ENCODE results near the gene MAD2L2.

The MAD2L2 gene

DNA sequence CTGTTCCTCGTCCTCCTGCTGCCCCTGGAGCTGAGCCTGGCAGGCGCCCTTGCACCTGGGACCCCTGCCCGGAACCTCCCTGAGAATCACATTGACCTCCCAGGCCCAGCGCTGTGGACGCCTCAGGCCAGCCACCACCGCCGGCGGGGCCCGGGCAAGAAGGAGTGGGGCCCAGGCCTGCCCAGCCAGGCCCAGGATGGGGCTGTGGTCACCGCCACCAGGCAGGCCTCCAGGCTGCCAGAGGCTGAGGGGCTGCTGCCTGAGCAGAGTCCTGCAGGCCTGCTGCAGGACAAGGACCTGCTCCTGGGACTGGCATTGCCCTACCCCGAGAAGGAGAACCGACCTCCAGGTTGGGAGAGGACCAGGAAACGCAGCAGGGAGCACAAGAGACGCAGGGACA is 25.3 kb upstream of the MAD2L2 start:
- no peak for DNase-seq (ENCODE audit: low read depth)
- TF ChIP-seq, protein P1, sequence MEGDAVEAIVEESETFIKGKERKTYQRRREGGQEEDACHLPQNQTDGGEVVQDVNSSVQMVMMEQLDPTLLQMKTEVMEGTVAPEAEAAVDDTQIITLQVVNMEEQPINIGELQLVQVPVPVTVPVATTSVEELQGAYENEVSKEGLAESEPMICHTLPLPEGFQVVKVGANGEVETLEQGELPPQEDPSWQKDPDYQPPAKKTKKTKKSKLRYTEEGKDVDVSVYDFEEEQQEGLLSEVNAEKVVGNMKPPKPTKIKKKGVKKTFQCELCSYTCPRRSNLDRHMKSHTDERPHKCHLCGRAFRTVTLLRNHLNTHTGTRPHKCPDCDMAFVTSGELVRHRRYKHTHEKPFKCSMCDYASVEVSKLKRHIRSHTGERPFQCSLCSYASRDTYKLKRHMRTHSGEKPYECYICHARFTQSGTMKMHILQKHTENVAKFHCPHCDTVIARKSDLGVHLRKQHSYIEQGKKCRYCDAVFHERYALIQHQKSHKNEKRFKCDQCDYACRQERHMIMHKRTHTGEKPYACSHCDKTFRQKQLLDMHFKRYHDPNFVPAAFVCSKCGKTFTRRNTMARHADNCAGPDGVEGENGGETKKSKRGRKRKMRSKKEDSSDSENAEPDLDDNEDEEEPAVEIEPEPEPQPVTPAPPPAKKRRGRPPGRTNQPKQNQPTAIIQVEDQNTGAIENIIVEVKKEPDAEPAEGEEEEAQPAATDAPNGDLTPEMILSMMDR (IDR thresholded peaks at IDR 0.05; ENCODE audit: control insufficient read depth, insufficient read depth, low read depth, low read length, missing control alignments) = no peak
- no peak overlapping the region for H3K4me3 ChIP-seq (ENCODE audit: control insufficient read depth, low read depth, low read length)

DNA sequence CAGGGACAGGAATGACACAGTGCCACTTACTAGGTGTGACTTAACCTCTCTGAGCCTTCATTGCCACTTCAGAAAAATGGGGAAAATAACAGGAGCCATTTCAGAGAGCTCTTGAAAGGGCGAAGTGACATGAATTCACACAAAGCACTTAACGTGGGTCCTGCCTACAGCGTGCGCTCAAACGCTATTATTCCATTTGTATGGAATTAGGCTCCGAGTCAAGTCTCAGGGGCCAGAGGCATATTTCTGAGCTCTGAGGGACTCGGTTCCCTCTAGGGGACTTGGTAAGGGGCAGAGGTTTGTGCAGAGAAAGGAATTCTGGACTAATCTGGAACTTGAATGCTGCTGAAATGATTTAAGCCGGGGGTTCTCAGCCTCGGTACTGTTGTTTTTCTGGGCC is 24.6 kb upstream of the MAD2L2 start:
- no peak overlapping the region for H3K4me3 ChIP-seq (ENCODE audit: control insufficient read depth, low read depth, low read length)
- no peak for DNase-seq (ENCODE audit: low read depth)
- TF ChIP-seq, protein P1 (IDR thresholded peaks at IDR 0.05; ENCODE audit: control insufficient read depth, insufficient read depth, low read depth, low read length, missing control alignments) = no peak

DNA sequence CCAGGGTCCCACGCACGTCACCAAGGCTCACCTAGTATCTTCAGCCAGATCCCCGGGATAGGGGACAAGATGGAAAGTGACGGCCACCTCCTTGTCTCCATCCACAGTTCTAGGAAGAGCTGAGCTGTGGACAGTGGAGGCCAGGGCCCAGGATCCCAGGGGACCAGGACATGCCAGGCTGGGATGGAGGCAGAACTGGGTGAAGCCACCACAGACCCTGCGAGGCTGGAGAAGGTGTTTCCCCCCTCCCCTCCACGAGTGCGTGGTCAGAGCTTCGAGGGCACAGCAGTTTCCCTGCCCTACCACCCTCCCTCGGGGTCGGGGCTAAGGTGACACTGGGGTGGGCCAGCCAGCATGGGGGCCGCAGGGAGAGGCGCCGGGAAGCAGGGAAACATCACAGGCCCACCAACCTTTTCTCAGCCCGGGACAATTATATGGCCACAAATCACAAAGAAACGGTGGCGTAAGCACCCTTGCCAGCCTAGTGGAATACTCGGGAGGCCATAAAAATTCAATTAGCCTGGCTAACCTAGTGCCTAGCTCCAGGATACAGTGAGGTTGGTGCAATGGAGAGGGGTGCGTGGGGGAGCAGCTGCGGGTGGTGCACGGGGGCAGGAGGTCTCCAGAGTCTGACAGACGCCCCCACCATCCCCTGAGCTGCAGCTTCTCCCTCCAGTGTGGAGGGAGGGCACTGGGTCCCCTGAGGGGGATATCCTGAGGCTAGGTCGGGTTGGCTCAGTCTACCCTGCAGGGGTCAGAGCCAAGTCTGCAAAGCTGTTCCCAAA is 23.9 kb upstream of the MAD2L2 start:
- TF ChIP-seq, protein P1 (IDR thresholded peaks at IDR 0.05; ENCODE audit: control insufficient read depth, insufficient read depth, low read depth, low read length, missing control alignments) = no peak
- no peak overlapping the region for H3K4me3 ChIP-seq (ENCODE audit: control insufficient read depth, low read depth, low read length)
- no peak for DNase-seq (ENCODE audit: low read depth)

DNA sequence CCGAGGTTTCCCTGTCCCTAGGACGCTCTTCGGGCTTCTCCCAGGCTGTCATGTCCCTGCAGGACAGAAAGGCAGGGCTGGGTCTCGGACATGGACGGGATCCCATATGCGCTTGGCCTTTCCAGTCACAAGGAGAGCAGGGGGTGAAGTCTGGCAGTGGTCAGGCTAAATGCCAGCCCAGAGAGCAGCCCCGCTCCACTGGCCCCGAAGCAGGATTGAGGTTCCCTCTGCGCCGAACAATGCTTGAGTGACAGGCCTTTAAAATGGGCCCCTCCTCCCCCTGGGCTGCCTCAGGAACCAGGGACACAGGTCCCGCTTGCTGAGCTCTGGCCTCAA is 23.2 kb upstream of the MAD2L2 start:
- no peak for DNase-seq (ENCODE audit: low read depth)
- TF ChIP-seq, protein P1 (IDR thresholded peaks at IDR 0.05; ENCODE audit: control insufficient read depth, insufficient read depth, low read depth, low read length, missing control alignments) = no peak
- no peak overlapping the region for H3K4me3 ChIP-seq (ENCODE audit: control insufficient read depth, low read depth, low read length)

DNA sequence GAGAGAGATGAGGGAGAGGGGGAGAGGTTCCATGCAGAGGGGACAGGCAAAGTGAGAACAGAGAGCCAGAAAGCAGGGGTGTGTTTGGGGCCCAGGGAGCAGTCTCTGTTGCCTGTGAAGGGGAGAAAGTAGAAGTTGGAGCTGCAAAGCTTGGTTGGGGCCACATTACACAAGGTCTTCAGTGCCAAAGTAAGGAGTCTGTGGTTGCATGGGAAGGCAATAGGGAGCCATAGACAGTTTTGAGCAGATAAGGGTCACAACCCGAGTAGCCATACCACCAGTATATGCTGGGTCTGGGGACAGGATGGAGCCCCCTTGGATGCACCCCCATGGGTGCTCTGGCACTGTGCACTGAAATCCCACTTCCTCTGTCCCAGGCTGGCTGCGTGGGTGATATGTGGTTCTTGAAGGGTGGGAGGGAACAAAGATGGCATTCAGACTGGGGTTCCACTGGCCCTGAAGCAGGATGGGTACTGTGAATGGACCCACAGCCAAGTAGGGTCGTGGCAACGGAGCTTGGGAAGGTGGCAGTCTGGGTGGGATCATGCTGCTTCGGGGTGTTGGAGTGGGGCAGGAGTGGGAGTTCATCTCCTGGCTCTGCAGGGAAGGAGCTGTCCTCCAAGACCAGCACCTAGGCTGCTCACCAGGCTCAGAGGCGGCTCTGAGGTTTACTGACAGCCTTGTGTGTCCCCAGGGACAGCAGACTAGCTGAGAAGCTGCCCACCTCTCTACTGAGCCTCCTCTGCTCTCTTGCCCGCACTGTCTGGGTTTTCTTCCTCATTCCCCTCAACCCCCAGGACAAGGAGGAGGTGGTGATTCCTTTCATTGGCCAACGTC is 22.6 kb upstream of the MAD2L2 start:
- DNase-seq (ENCODE audit: low read depth) = no peak
- no peak overlapping the region for H3K4me3 ChIP-seq (ENCODE audit: control insufficient read depth, low read depth, low read length)
- TF ChIP-seq, protein P1 (IDR thresholded peaks at IDR 0.05; ENCODE audit: control insufficient read depth, insufficient read depth, low read depth, low read length, missing control alignments) = no peak

DNA sequence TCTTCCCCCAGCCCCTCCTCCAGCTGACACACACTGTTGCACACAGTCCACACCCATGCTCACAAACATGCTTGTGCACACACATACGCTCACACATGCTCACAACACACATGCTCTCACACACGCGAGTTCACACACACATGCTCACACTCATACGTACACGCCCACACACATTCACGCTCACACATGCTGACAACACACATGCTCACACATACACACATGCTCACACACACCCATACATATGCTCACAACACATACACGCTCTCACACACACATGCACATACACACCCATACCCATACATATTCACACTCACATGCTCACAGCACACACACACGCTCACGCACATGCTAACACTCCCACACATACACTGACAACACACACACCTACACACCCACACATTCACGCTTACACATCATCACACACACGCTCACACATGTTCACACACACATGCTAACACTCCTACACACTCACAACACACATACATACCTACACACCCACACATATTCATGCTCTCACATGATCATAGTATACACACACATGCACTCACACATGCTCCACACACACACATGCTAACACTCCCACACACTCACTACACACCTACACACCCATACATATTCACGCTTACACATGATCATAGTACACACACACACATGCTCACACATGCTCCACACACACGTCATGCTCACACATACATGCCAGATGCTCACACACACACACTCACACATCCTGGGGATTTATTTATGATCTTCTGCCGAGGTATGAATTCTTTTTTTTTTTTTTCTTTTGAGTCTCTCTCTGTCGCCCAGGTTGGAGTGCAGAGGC is 21.2 kb upstream of the MAD2L2 start:
- TF ChIP-seq, protein P1 (IDR thresholded peaks at IDR 0.05; ENCODE audit: control insufficient read depth, insufficient read depth, low read depth, low read length, missing control alignments) = no peak
- no peak for DNase-seq (ENCODE audit: low read depth)
- H3K4me3 ChIP-seq (ENCODE audit: control insufficient read depth, low read depth, low read length) = no peak overlapping the region
